ENCODE measurements around the gene HNF1B. TPM values are rescaled to one million over a fixed set of nuclear protein-coding genes. Genes with fewer than 3 reads are reported as not detected.
A peak's percentile ranks its signal among the peaks of the same experiment; 100 is the strongest.
"Not testable (repeated sequence)": the region's sequence is repeated elsewhere in the genome, so short reads cannot be mapped to it uniquely, and the experiment has no call there.

The HNF1B gene
- total RNA-seq, 1 donor from 2014 or later: 4.6 TPM

DNA sequence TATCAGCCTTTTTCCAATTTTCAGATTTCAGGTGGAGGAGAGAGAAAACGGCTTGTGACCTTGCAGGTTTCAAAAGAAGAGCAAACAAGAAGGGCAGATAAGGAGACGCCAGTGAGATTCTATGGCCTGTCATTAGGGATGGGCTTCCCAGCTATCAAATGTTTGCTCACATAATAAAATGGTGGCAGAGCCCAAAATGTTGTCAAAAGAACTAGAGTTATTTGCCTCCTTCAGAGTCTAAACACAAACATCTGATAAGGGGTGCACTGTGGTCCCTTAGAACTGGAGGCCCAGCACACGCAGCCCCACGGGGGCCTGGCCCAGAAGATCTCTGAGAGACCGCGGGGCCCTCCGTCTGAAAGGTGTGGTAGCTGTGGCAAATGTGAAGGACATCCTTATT, 55.5 kb downstream of the HNF1B start:
- DNase-seq (ENCODE audit: low spot score): no peak
- Mint-ChIP-seq H3K4me3 (ENCODE audit: low read depth) (no peak overlapping the region), H3K27me3 (ENCODE audit: low read depth) (peaks cover 3% of the 10 kb centered on the region), H3K27ac (no peak overlapping the region), H3K9me3 (no peaks in the 10 kb centered on the region), H3K4me1 (ENCODE audit: low read depth) (no peaks in the 10 kb centered on the region), H3K36me3 (ENCODE audit: low read depth) (no peaks in the 10 kb centered on the region)
- intact Hi-C loops (cut with micrococcal nuclease): no loop called here

GRCh38 chr17:37683454-37683984, 61.3 kb downstream of the HNF1B start:
- H3K36me3 Mint-ChIP-seq (ENCODE audit: low read depth): no peaks in the 10 kb centered on the region

DNA sequence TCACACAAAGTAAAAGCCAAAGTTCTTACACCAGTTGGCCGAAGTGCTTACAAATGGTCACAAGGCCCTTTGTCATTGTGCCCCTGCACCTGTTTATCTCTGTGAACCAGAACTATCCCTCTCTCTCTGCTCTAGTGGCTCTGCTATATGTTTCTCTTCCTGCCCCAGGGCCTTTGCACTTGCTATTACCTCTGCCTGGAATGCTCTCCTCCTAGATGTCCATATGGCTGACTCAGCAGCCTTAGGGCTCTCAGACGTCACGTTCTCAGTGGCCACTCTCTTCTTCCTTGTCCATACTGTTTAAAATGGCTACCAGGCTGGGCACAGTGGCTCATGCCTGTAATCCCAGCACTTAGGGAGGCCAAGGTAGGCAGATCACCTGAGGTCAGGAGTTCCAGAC, 62.9 kb downstream of the HNF1B start:
- Mint-ChIP-seq H3K27me3 (ENCODE audit: low read depth) (peaks cover 17% of the 10 kb centered on the region), H3K4me3 (ENCODE audit: low read depth) (no peak overlapping the region), H3K9me3 (peaks cover 7% of the 10 kb centered on the region), H3K4me1 (ENCODE audit: low read depth) (peaks cover 6% of the 10 kb centered on the region), H3K36me3 (ENCODE audit: low read depth) (no peaks in the 10 kb centered on the region), H3K27ac (no peak overlapping the region)
- intact Hi-C loops (cut with micrococcal nuclease): no loop called here
- no peak for DNase-seq (ENCODE audit: low spot score)

More at GRCh38 chr17:37683454-37683984, 61.3 kb downstream of the HNF1B start:
- Mint-ChIP-seq H3K9me3 (peaks cover 5% of the 10 kb centered on the region), H3K27ac (no peak overlapping the region), H3K4me3 (ENCODE audit: low read depth) (no peak overlapping the region), H3K27me3 (ENCODE audit: low read depth) (peaks cover 5% of the 10 kb centered on the region), H3K4me1 (ENCODE audit: low read depth) (peaks cover 6% of the 10 kb centered on the region)
- intact Hi-C loops (cut with micrococcal nuclease): no loop called here
- no peak for DNase-seq (ENCODE audit: low spot score)

DNA sequence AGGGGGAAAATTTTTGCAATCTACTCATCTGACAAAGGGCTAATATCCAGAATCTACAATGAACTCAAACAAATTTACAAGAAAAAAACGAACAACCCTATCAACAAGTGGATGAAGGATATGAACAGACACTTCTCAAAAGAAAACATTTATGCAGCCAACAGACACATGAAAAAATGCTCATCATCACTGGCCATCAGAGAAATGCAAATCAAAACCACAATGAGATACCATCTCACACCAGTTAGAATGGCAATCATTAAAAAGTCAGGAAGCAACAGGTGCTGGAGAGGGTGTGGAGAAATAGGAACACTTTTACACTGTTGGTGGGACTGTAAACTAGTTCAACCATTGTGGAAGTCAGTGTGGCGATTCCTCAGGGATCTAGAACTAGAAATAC, 64.9 kb downstream of the HNF1B start:
- H3K27me3 Mint-ChIP-seq (ENCODE audit: low read depth): peaks cover 27% of the 10 kb centered on the region
- H3K27ac Mint-ChIP-seq; H3K36me3 Mint-ChIP-seq (ENCODE audit: low read depth); intact Hi-C loops (cut with micrococcal nuclease); DNase-seq (ENCODE audit: low spot score); H3K4me3 Mint-ChIP-seq (ENCODE audit: low read depth); H3K9me3 Mint-ChIP-seq; H3K4me1 Mint-ChIP-seq (ENCODE audit: low read depth): not testable (repeated sequence)

GRCh38 chr17:37678036-37678435, 66.8 kb downstream of the HNF1B start:
- H3K36me3 Mint-ChIP-seq (ENCODE audit: low read depth): no peaks in the 10 kb centered on the region
- peaks cover 7% of the 10 kb centered on the region for H3K9me3 Mint-ChIP-seq
- intact Hi-C loops (cut with micrococcal nuclease): no loop called here
- no peak for DNase-seq (ENCODE audit: low spot score)
- no peak overlapping the region for H3K27ac Mint-ChIP-seq
- peaks cover 27% of the 10 kb centered on the region for H3K27me3 Mint-ChIP-seq (ENCODE audit: low read depth)
- peaks cover 2% of the 10 kb centered on the region for H3K4me1 Mint-ChIP-seq (ENCODE audit: low read depth)
- no peak overlapping the region for H3K4me3 Mint-ChIP-seq (ENCODE audit: low read depth)

DNA sequence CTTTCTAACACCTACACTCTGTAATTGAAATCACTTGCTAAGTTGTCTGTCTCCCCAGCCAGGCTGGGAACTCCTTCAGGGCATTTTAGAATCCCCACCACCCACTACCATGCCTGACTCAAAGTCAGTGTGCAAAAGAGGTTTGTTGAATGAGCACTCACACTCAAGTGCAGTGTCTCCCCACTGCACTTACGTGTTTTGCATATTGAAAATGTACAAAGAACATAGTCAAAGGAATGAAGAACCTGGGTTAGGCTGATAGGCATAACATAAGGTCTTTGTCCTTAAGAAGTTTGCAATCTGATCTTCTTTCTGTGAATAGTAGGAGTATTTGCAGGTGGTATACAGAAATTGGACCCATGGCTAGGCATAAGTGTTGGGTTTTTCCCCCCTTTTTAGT, 67.8 kb downstream of the HNF1B start:
- intact Hi-C loops (cut with micrococcal nuclease): no loop called here
- peaks cover 25% of the 10 kb centered on the region for H3K27me3 Mint-ChIP-seq (ENCODE audit: low read depth)
- no peak for DNase-seq (ENCODE audit: low spot score)
- H3K36me3 Mint-ChIP-seq (ENCODE audit: low read depth): no peaks in the 10 kb centered on the region
- H3K4me3 Mint-ChIP-seq (ENCODE audit: low read depth): no peak overlapping the region
- H3K27ac Mint-ChIP-seq: no peak overlapping the region
- H3K4me1 Mint-ChIP-seq (ENCODE audit: low read depth): peaks cover 2% of the 10 kb centered on the region
- H3K9me3 Mint-ChIP-seq: peaks cover 7% of the 10 kb centered on the region

DNA sequence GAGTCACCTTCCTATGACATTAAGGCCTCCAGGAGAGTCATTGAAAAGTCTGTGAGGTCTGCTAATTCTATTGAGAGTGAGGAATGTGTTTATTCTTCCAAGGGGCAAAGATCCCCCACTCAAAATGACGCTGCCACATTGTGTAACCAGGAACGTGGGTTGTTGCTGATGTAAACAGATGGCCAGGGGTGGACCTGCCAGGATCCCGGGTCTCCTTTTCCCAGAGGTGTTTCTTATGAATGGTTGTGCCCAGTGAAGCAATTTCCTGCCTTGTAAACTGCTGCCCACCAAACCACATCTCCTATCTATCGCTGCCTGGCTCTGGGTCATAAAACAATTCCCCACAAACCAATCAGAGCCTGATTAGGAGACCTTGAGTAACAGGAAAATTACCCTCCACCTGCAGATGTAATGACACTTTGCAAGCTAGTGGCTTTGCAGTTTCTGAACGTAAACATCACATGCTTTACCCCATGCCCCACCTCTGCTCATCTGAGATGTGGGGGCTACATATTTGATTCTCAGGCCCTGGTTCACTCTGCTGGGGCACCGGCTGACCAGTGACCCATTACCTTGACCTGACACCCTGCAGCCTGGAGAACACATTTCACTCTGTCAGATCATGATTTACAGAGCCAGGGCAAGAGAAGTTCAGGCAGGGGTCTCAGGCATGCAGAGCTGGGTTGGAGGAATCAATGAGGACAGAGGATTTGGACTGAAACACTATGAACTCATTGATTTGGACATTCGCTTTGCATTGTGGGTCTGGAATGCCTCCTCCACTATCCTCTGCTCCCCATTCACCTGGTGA, 68.5 kb downstream of the HNF1B start:
- Mint-ChIP-seq H3K9me3 (peaks cover 7% of the 10 kb centered on the region), H3K27me3 (ENCODE audit: low read depth) (peaks cover 25% of the 10 kb centered on the region), H3K27ac (peak overlapping the region; percentile 38), H3K4me3 (ENCODE audit: low read depth) (no peak overlapping the region), H3K4me1 (ENCODE audit: low read depth) (no peaks in the 10 kb centered on the region), H3K36me3 (ENCODE audit: low read depth) (no peaks in the 10 kb centered on the region)
- intact Hi-C loops (cut with micrococcal nuclease): no loop called here
- no peak for DNase-seq (ENCODE audit: low spot score)

DNA sequence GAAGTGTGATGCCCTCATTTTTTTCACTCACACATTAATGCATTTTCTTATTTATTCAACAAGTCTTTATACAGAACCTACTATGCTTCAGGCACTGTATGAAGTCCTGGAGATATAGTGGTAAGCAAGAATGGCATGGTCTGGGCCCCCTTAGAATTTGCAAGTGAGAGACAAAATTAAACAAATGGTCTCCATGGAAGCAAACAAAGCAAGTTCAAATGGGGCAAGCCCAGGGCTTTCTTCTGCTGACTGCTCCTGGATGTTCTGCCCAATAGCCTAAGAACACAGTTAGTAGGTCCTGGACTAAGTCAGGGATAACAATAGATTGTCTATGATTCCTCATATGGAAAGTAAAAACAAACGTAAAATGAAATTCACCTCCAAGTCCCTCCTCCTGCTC, 70.3 kb downstream of the HNF1B start:
- peaks cover 4% of the 10 kb centered on the region for H3K9me3 Mint-ChIP-seq
- no peak overlapping the region for H3K4me3 Mint-ChIP-seq (ENCODE audit: low read depth)
- intact Hi-C loops (cut with micrococcal nuclease): no loop called here
- no peak overlapping the region for H3K27ac Mint-ChIP-seq
- H3K36me3 Mint-ChIP-seq (ENCODE audit: low read depth): no peaks in the 10 kb centered on the region
- H3K27me3 Mint-ChIP-seq (ENCODE audit: low read depth): peaks cover 25% of the 10 kb centered on the region
- DNase-seq (ENCODE audit: low spot score): no peak
- no peaks in the 10 kb centered on the region for H3K4me1 Mint-ChIP-seq (ENCODE audit: low read depth)

DNA sequence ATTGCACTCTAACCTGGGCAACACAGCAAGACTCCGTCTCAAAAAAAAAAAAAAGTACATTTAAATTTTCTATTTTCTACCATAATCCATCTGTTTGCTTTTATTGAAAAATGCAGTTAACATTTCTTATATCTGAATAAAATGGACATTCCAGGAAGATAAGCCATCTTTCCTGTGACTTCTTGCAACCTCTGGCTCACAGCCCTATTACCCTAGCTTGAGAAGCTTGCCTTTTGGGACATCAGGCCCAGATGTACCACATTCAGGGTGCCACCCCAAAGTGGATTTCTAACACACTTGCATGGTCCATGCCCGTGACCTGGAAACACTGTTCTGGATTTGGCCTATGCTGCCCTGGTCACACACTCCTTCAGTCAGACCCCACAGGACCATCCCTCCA, 71.5 kb downstream of the HNF1B start:
- H3K4me3 Mint-ChIP-seq (ENCODE audit: low read depth): no peak overlapping the region
- H3K27me3 Mint-ChIP-seq (ENCODE audit: low read depth): peaks cover 21% of the 10 kb centered on the region
- H3K9me3 Mint-ChIP-seq: peaks cover 1% of the 10 kb centered on the region
- H3K4me1 Mint-ChIP-seq (ENCODE audit: low read depth): no peaks in the 10 kb centered on the region
- no peak for DNase-seq (ENCODE audit: low spot score)
- H3K36me3 Mint-ChIP-seq (ENCODE audit: low read depth): no peaks in the 10 kb centered on the region
- intact Hi-C loops (cut with micrococcal nuclease): no loop called here
- H3K27ac Mint-ChIP-seq: no peak overlapping the region

GRCh38 chr17:37672548-37673078, 72.2 kb downstream of the HNF1B start:
- Mint-ChIP-seq H3K27me3 (ENCODE audit: low read depth) (peaks cover 16% of the 10 kb centered on the region), H3K36me3 (ENCODE audit: low read depth) (no peaks in the 10 kb centered on the region), H3K4me1 (ENCODE audit: low read depth) (no peaks in the 10 kb centered on the region), H3K4me3 (ENCODE audit: low read depth) (no peak overlapping the region), H3K27ac (no peak overlapping the region), H3K9me3 (no peaks in the 10 kb centered on the region)
- intact Hi-C loops (cut with micrococcal nuclease): no loop called here
- no peak for DNase-seq (ENCODE audit: low spot score)

GRCh38 chr17:37671824-37672547, 72.9 kb downstream of the HNF1B start:
- Mint-ChIP-seq H3K27ac (no peak overlapping the region), H3K9me3 (no peaks in the 10 kb centered on the region), H3K27me3 (ENCODE audit: low read depth) (peaks cover 10% of the 10 kb centered on the region), H3K4me3 (ENCODE audit: low read depth) (no peak overlapping the region), H3K36me3 (ENCODE audit: low read depth) (no peaks in the 10 kb centered on the region), H3K4me1 (ENCODE audit: low read depth) (no peaks in the 10 kb centered on the region)
- DNase-seq (ENCODE audit: low spot score): no peak
- intact Hi-C loops (cut with micrococcal nuclease): no loop called here

DNA sequence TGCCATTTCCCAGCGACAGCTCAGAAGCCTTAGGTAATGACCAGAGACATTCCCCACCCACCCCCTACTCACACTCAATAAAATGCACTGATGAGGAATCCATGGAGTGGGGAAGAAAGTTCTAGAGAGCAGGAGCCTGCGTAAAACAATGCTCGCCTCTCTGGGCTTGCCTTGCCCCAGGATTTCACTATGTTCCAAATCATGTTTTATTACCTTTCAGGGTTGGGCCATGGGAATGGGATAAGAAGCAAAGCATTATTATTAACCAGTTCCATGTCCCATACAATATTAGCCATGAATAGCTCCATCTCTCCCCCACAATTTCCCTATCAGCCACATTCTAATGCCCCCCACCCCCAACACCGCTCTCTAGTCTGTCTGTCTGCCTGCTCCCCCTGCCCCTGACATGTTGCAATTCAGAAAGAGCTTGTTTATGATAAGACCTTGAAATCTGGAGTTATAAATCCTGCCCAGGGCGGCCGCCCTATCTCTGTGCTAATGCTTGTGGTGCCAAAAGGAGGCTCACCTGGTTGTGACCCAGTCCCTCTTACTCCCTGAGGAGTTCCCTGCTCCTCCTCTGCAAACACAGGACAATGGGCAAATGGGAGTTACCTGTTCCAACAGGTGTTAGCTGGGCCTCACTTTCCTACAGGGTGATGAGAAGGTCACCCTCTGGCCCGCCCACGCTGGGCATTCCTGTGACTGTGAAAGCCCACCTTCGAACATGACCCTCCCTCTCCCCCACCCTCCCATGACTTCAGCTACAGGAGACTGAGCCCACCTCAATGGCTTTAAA, 73.6 kb downstream of the HNF1B start:
- H3K4me3 Mint-ChIP-seq (ENCODE audit: low read depth): no peak overlapping the region
- H3K9me3 Mint-ChIP-seq: no peaks in the 10 kb centered on the region
- H3K27ac Mint-ChIP-seq: no peak overlapping the region
- intact Hi-C loops (cut with micrococcal nuclease): no loop called here
- no peaks in the 10 kb centered on the region for H3K36me3 Mint-ChIP-seq (ENCODE audit: low read depth)
- no peaks in the 10 kb centered on the region for H3K4me1 Mint-ChIP-seq (ENCODE audit: low read depth)
- peaks cover 2% of the 10 kb centered on the region for H3K27me3 Mint-ChIP-seq (ENCODE audit: low read depth)
- DNase-seq (ENCODE audit: low spot score): no peak
